IPS-15b (cell line): ENCODE measurements around the gene SMC2.

Source experiments
- H3K27me3 ChIP-seq: one replicate; pipeline ENCODE4 v1.6.1; 2013; ENCODE audit warnings: low read length; ENCODE audit not compliant: control insufficient read depth, insufficient read depth
- H3K36me3 ChIP-seq: one replicate; pipeline ENCODE4 v1.6.1; 2013; ENCODE audit warnings: low read length; ENCODE audit not compliant: control insufficient read depth, insufficient read depth
- H3K4me1 ChIP-seq: one replicate; pipeline ENCODE4 v1.6.1; 2013; ENCODE audit warnings: mild to moderate bottlenecking, low read length; ENCODE audit not compliant: control insufficient read depth, insufficient read depth
- H3K4me3 ChIP-seq: one replicate; pipeline ENCODE4 v1.5.1; 2013; ENCODE audit warnings: low read depth, low read length
- H3K9ac ChIP-seq: one replicate; pipeline ENCODE4 v1.6.1; 2013; ENCODE audit warnings: low read depth, mild to moderate bottlenecking, low read length
- H3K9me3 ChIP-seq: one replicate; pipeline ENCODE4 v1.6.1; 2013; ENCODE audit warnings: mild to moderate bottlenecking, low read length; ENCODE audit not compliant: control insufficient read depth, insufficient read depth

Gene SMC2

DNA sequence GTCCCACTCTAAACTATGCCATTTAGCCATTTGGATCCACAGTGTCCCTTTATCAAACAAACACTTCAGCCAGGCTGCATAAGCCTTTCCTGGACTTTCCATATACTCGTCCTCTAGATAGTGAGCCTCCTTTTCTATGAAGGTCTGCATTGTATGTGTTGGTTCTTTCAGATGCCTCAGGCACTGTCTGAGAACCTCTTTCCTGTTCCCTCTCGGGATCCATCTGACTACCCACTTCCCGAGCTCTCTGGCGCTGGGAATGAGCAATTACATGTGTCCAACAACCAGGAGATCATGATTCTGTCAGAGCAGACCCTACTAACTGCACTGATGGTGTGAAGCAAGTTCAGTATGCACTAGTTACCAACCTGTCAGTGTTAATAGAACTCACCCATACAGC, 14.2 kb downstream of the SMC2 start:
- H3K9me3 ChIP-seq, result no peaks in the 10 kb centered on the region
- no peak overlapping the region for H3K4me3 ChIP-seq
- H3K4me1 ChIP-seq, result no peaks in the 10 kb centered on the region
- no peak overlapping the region for H3K9ac ChIP-seq
- no peaks in the 10 kb centered on the region for H3K27me3 ChIP-seq
- H3K36me3 ChIP-seq, result peaks cover 16% of the 10 kb centered on the region

DNA sequence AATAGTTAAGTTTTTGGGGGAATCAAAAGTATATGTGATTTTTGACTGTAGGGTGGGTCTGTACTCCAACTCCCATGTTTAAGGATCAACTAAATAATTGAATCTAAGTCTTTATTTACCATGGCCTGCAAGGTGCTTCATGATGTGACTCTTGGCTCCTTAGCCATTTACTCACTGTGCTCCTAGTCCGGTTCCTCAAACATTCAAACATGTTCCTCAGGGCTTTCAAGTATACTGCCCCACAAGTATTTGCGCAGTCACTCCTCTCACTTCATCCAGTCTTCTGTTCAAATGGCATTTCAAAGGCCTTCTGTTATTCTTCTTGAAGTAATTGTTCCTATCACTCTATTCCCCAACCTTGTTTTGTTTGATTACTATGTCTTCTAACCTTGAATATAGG, 16.4 kb downstream of the SMC2 start:
- H3K27me3 ChIP-seq, result no peaks in the 10 kb centered on the region
- H3K4me3 ChIP-seq, result no peak overlapping the region
- H3K36me3 ChIP-seq, result peaks cover 13% of the 10 kb centered on the region

DNA sequence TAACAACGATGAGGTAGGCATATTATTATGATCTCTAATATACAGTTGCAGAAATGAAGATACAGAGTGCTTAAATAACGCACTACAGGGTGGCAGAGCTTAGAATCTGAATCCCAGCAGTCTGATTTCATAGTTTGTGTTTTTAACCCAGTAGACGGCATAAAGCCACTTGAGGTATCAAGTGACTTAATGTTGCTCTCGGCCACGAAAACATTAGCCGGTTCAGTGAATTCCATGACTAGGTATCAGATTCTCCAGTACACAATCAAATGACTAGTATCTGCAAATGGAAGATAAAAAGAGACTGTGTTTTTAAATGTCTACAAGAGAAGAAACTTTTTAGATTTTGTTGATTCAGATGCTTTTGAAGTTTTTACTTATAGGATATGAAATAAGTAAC, 24.8 kb downstream of the SMC2 start:
- no peak overlapping the region for H3K9ac ChIP-seq
- no peaks in the 10 kb centered on the region for H3K4me1 ChIP-seq
- H3K36me3 ChIP-seq, result peaks cover 10% of the 10 kb centered on the region
- H3K27me3 ChIP-seq, result no peaks in the 10 kb centered on the region
- no peak overlapping the region for H3K4me3 ChIP-seq
- no peaks in the 10 kb centered on the region for H3K9me3 ChIP-seq

More for the DNA sequence above, 16.4 kb downstream of the SMC2 start:
- H3K9ac ChIP-seq, result no peak overlapping the region
- no peaks in the 10 kb centered on the region for H3K9me3 ChIP-seq
- no peaks in the 10 kb centered on the region for H3K4me1 ChIP-seq

DNA sequence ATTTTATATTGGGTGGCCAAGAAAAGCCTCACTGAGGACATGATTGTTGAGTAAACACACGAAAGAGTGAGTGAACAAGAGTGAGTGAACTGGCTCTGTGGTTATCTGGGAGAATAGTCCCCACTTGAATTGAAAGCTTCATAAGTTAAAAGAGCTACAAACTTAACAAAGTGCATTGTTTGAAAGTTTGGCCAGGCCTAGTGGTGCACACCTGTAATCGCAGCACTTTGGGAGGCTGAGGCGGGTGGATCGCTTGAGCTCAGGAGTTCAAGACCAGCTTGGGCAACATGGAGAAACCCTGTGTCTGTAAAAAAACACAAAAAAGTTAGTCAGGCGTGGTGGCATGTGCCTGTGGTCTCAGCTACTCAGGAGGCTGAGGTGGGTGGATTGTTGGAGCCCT, 26.9 kb downstream of the SMC2 start:
- Histone ChIP-seq H3K4me1 (no peaks in the 10 kb centered on the region), H3K4me3 (no peak overlapping the region), H3K9ac (no peak overlapping the region), H3K36me3 (peaks cover 12% of the 10 kb centered on the region), H3K27me3 (no peaks in the 10 kb centered on the region), H3K9me3 (no peaks in the 10 kb centered on the region)

DNA sequence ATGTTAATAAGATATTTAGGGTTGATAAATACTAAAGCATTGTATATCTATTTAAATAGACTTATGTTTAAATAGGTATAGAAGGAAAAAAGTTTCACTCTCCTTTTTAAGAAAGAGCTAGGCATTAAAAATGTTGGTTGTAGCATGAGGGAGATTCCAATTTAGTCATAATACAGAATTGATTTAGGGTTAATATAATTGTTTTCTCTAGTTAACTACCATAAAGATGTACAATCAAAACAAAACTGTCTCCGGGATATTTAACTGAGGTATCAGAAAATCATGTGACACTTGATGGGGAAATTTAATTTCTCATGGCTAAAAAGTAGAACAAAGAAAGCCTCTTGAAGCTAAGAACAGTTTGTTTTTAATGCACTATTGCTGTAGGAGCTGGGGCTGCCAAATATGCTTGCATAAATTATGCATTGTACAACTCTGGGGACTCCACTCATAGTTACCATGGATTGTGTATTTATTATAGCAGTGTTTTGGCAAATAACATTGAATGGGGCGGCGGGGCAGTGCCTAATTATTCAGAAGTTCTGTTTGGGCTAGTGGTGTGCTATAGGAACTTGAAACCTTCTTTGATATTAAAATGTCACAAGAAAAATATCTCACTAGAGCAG, 44.2 kb downstream of the SMC2 start:
- Histone ChIP-seq H3K36me3 (no peaks in the 10 kb centered on the region), H3K9me3 (no peaks in the 10 kb centered on the region), H3K9ac (no peak overlapping the region), H3K27me3 (no peaks in the 10 kb centered on the region), H3K4me1 (no peaks in the 10 kb centered on the region), H3K4me3 (no peak overlapping the region)

DNA sequence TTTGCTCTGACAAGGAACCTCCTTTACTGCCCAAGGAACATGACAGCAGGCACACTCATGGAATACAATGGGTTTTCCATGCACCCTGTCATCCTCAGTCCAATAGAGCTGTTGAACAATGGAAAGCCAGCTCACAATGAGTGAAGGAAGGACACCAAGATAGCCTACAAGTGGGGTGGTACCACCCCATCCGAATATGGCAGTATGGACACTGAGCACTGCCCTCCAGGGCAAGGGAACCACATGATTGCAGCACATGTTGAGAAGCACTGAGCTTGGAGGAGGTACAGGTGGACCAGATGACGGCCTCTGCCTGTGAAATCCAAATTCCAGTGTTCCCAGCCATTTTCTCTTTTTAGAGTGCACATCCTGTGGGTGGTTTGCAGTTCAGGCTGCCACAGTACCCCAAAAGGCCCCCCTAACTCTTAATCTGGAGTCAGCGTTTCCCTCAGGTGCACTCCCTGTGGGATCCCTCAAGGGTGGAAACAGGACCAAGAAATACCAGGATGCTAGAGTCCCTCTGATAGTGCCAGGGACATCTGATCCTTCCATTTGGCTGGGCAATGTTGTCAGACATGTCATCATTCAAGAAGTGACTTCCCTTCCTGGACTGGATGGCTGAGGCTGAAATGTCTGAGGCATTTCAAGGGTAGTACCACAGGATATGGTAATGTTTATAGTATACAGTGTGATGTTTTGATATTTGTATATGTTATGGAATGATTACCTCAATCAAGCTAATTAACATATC, 48.9 kb downstream of the SMC2 start:
- H3K4me1 ChIP-seq, result no peaks in the 10 kb centered on the region
- H3K9me3 ChIP-seq, result no peaks in the 10 kb centered on the region
- H3K4me3 ChIP-seq, result no peak overlapping the region
- H3K9ac ChIP-seq, result no peak overlapping the region
- H3K36me3 ChIP-seq, result no peaks in the 10 kb centered on the region
- H3K27me3 ChIP-seq, result no peaks in the 10 kb centered on the region

DNA sequence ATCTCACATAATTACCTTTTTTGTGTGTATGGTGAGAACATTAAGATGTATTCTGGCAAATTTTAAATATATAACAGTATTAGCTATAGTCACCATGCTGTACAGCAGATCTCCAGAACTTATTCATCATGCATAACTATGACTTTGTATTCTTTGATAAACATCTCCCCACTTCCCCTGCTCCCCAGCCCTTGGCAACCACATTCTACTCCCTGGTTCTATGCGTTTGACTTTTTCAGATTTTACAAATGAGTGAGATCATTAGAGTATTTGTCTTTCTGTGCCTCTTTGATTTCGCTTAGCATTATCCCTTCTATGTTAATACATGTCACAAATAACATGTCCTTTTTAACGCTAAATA, 49.4 kb downstream of the SMC2 start:
- Histone ChIP-seq H3K4me3 (no peak overlapping the region), H3K4me1 (no peaks in the 10 kb centered on the region), H3K9ac (no peak overlapping the region), H3K9me3 (no peaks in the 10 kb centered on the region), H3K36me3 (no peaks in the 10 kb centered on the region), H3K27me3 (no peaks in the 10 kb centered on the region)

DNA sequence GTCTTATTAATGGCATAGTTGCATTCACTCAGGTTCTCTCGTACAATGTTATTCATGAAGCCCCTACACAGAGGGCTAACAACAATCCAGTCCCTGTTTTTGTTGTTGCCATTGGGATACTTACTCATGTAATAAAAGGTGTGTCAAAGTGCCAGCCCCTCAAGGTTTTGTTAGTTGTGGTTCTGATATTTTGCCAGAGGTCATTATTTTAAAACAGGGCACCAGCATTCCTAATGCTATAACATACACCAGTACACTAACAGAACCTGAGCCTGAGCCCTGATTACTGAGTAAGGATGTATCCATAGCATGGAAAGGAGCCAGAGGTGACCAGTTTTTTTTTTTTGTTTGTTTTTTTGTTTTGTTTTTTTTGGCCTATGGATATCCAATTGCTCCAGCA, 50.2 kb downstream of the SMC2 start:
- H3K36me3 ChIP-seq, result no peaks in the 10 kb centered on the region
- no peak overlapping the region for H3K9ac ChIP-seq
- H3K4me3 ChIP-seq, result no peak overlapping the region
- no peaks in the 10 kb centered on the region for H3K27me3 ChIP-seq
- H3K9me3 ChIP-seq, result no peaks in the 10 kb centered on the region
- no peaks in the 10 kb centered on the region for H3K4me1 ChIP-seq

DNA sequence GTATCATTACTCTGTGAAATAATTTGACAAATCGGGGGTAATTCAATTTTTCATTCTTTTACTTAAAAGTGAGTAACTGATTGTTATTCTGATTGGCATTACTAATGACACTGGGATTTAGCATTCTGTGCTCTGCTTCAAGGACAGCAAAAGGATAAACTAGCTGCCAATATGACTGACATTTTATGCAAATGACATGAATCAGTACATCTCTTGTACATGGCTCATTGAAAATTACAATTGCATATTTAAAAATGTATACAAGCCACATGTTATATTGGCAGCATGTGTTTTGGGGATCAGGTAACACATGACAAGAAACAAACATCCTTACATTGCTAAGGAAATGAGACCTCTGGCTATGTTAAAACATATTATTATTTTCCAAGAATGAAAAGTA, 79.0 kb downstream of the SMC2 start:
- H3K36me3 ChIP-seq, result no peaks in the 10 kb centered on the region
- H3K4me1 ChIP-seq, result no peaks in the 10 kb centered on the region
- no peak overlapping the region for H3K4me3 ChIP-seq
- H3K9me3 ChIP-seq, result no peaks in the 10 kb centered on the region
- H3K9ac ChIP-seq, result no peak overlapping the region
- H3K27me3 ChIP-seq, result no peaks in the 10 kb centered on the region

DNA sequence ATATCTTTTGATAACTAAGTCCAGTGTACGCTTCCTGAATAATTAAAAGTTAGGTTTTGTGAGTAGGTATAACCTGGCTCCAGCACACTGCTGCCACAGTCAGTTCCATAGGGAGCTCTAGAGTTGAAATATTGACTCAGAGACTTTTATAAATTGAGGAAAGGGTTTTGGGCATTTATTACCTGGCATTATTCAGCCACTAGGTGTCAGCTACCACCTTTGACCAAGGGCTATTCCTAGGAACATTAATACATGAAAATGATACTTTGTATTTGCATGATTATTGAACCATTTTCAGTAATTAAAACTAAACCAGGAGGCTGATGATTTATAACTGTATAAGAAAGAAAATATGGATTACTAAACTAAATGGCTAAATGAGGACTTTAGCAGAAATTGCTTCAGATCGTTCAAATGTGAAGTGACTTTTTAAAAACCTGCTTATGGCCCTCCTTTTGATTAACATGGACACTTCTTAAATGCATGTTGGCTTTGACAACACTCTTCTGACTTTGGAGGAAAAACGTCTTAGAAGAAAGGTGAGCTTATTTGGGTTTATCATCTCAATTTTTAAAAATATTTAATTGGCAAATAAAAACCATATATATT, 83.0 kb downstream of the SMC2 start:
- no peaks in the 10 kb centered on the region for H3K27me3 ChIP-seq
- H3K4me1 ChIP-seq, result no peaks in the 10 kb centered on the region
- no peaks in the 10 kb centered on the region for H3K9me3 ChIP-seq
- H3K36me3 ChIP-seq, result no peaks in the 10 kb centered on the region
- no peak overlapping the region for H3K9ac ChIP-seq
- no peak overlapping the region for H3K4me3 ChIP-seq

DNA sequence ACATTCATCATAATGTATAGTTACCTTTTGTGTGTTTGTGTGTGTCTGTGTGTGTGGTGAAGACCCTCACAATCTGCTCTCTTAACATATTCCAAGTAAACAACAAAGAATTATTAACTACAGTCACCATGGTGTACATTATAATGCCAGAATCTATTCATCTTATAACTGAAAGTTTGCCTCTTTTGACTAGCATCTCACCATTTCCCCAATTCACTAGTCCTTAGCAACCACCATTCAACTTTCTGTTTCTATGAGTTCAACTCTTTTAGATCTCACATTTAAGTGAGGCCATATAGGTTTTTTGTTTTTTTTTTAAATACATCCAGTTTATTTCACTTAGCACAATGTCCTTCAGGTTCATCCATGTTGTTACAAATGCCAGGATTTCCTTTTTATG, 83.6 kb downstream of the SMC2 start:
- no peaks in the 10 kb centered on the region for H3K9me3 ChIP-seq
- H3K36me3 ChIP-seq, result no peaks in the 10 kb centered on the region

More for the DNA sequence above, 83.6 kb downstream of the SMC2 start:
- H3K27me3 ChIP-seq, result no peaks in the 10 kb centered on the region
- no peaks in the 10 kb centered on the region for H3K4me1 ChIP-seq
- H3K4me3 ChIP-seq, result no peak overlapping the region
- H3K9ac ChIP-seq, result no peak overlapping the region
